Umbilical cord (tissue), 1 donor: ENCODE measurements around the gene MYO1E. TPM values are rescaled to one million over a fixed set of nuclear protein-coding genes. Genes with fewer than 3 reads are reported as not detected.

ENCODE experiments used
- total RNA-seq: library from RNA; depleted of rRNA; stranded (reverse); fragments of >200 nt; gene quantifications from one replicate; pipeline ENCODE4 v1.2.3, GENCODE V29; 2014; ENCODE audit warnings: low replicate concordance; ENCODE audit not compliant: insufficient read depth

MYO1E gene
- total RNA-seq, 1 donor from 2014 or later = 103 TPM

Other genes starting within 250 kb of the MYO1E start
- gene LDHAL6B, start 166.0 kb downstream of the MYO1E start, total RNA-seq = 3.6 TPM
- 4.3 TPM for gene FAM81A, start 65.3 kb upstream of the MYO1E start, total RNA-seq
- gene GCNT3, start 238.9 kb upstream of the MYO1E start, total RNA-seq = 25.0 TPM